HepG2 (cell line): Measurements from ENCODE around the gene RPL5. TPM values are rescaled to one million over a fixed set of nuclear protein-coding genes. Genes with fewer than 3 reads are reported as not detected.

ENCODE experiments used
- ATAC-seq: fragments of 200-7000 bp; cut with Tn5 transposase; 3 replicates; pipeline ENCODE4 v1.9.1; 2020; ENCODE audit warnings: mild to moderate bottlenecking, moderate library complexity
- BruUV-seq: library from RNA; stranded (reverse); fragments of 400-500 nt; replicated peaks from 2 replicates; lab custom pipeline; 2021; lab: Mats Ljungman, UMichigan
- CTCF ChIA-PET: fragments of 300-600 bp; formaldehyde crosslinking; extraction: SDS; loops from one replicate; lab custom pipeline; 2021; ENCODE audit warnings: low total read pairs, inconsistent platforms, low intra/inter-chr PET ratio; lab: Yijun Ruan, JAX
- POLR2A ChIA-PET: fragments of 350-600 bp; sonication (Branson Sonifier 250); formaldehyde crosslinking; loops from one replicate; lab custom pipeline; 2020; ENCODE audit warnings: antibody characterized with exemption, inconsistent platforms; lab: Yijun Ruan, JAX
- DNase-seq: peaks from one replicate; pipeline ENCODE4 v3.0.0-alpha.2; 2015; ENCODE audit warnings: low spot score
- FAIRE-seq: peaks from 3 replicates; lab custom pipeline; 2011; peaks lifted over from hg19 to GRCh38; lab: Jason Lieb, UNC
- H2AFZ ChIP-seq: one replicate; pipeline ENCODE4 v1.6.1; 2011; ENCODE audit warnings: low read length, inconsistent platforms
- H3K27ac ChIP-seq: fragments of 300-600 bp; 3 replicates; pipeline ENCODE4 v1.8.0; 2011; ENCODE audit warnings: mixed run types, mild to moderate bottlenecking, mixed read lengths, low read length, inconsistent platforms; ENCODE audit not compliant: insufficient read depth; ENCODE audit errors: extremely low read length
- H3K27me3 ChIP-seq, 2 experiments: fragments of 200-600 bp in 1 of 2; 2 replicates in 1 of 2; 3 replicates in 1 of 2; pipeline versions ENCODE4 v1.6.0 to v1.8.0; 2011; ENCODE audit warnings: low read length in 2 of 2, mild to moderate bottlenecking in 2 of 2, moderate library complexity in 2 of 2, inconsistent platforms in 1 of 2; ENCODE audit not compliant: insufficient read depth in 2 of 2, control insufficient read depth in 1 of 2
- H3K36me3 ChIP-seq, 2 experiments: fragments of 200-600 bp in 1 of 2; replicated peaks in 1 of 2; 2 replicates in 1 of 2; 3 replicates in 1 of 2; pipeline versions ENCODE4 v1.5.1 to v1.8.0; 2011; ENCODE audit warnings: low read length in 2 of 2, inconsistent platforms in 1 of 2; ENCODE audit not compliant: insufficient read depth in 2 of 2, control insufficient read depth in 1 of 2
- H3K4me1 ChIP-seq: 2 replicates; pipeline ENCODE4 v1.5.1; 2012; ENCODE audit warnings: low read length, inconsistent platforms; ENCODE audit not compliant: insufficient read depth
- H3K4me2 ChIP-seq: 2 replicates; pipeline ENCODE4 v1.6.0; 2011; ENCODE audit warnings: low read depth, low read length, inconsistent platforms
- H3K4me3 ChIP-seq, 3 experiments: fragments of 200-600 bp in 1 of 3; sonication (generic), shearing (Covaris generic) in 1 of 3; replicated peaks in 1 of 3; 2 replicates each; pipeline ENCODE4 v1.5.1; 2011 to 2016; ENCODE audit warnings: low read length in 3 of 3, inconsistent platforms in 2 of 3, low read depth in 2 of 3, mild to moderate bottlenecking in 2 of 3, control low read depth in 1 of 3, mixed read lengths in 1 of 3; ENCODE audit not compliant: insufficient read depth in 1 of 3
- H3K79me2 ChIP-seq: one replicate; pipeline ENCODE4 v1.6.1; 2011; ENCODE audit warnings: low read length, inconsistent platforms; ENCODE audit not compliant: insufficient read depth
- H3K9ac ChIP-seq: 2 replicates; pipeline ENCODE4 v1.6.0; 2011; ENCODE audit warnings: mild to moderate bottlenecking, low read depth, low read length, inconsistent platforms; ENCODE audit not compliant: insufficient read depth
- H3K9me3 ChIP-seq: 2 replicates; pipeline ENCODE4 v1.5.1; 2012; ENCODE audit warnings: mild to moderate bottlenecking, low read length
- H4K20me1 ChIP-seq: 2 replicates; pipeline ENCODE4 v1.6.0; 2011; ENCODE audit warnings: inconsistent platforms, mild to moderate bottlenecking, low read length, moderate library complexity; ENCODE audit not compliant: insufficient read depth
- CSRNP1 ChIP-seq: sonication (generic); formaldehyde crosslinking; IDR thresholded peaks from 2 replicates; pipeline ENCODE4 v1.8.1; 2023; ENCODE audit warnings: mild to moderate bottlenecking, missing genetic modification reagents
- KLF13 ChIP-seq: sonication (generic); formaldehyde crosslinking; IDR thresholded peaks from 2 replicates; pipeline ENCODE4 v1.4.0; 2020; ENCODE audit warnings: mild to moderate bottlenecking, missing genetic modification reagents
- NFIB ChIP-seq: sonication (generic); formaldehyde crosslinking; IDR thresholded peaks from 2 replicates; pipeline ENCODE4 v1.9.0; 2021; ENCODE audit warnings: missing genetic modification reagents, mild to moderate bottlenecking, borderline replicate concordance
- SIN3A ChIP-seq: IDR thresholded peaks from 2 replicates; pipeline ENCODE4 v1.6.1; 2011; ENCODE audit warnings: low read depth, mild to moderate bottlenecking, control low read depth, low read length, borderline replicate concordance
- STAG1 ChIP-seq: sonication (generic); formaldehyde crosslinking; IDR thresholded peaks from 2 replicates; pipeline ENCODE4 v1.4.0; 2020; ENCODE audit warnings: missing genetic modification reagents
- TAF15 ChIP-seq: fragments of 200-400 bp; formaldehyde crosslinking; IDR thresholded peaks from one replicate; pipeline ENCODE4 v1.6.1; 2018; ENCODE audit warnings: mild to moderate bottlenecking, low read depth, low read length; ENCODE audit not compliant: poor library complexity, severe bottlenecking
- ZNF350 ChIP-seq: sonication (generic); formaldehyde crosslinking; IDR thresholded peaks from 2 replicates; pipeline ENCODE4 v1.4.0; 2020; ENCODE audit warnings: mild to moderate bottlenecking, low read depth, missing genetic modification reagents, borderline replicate concordance
- ZNF772 ChIP-seq: sonication (generic); formaldehyde crosslinking; IDR thresholded peaks from 2 replicates; pipeline ENCODE4 v1.5.0; 2020; ENCODE audit warnings: mild to moderate bottlenecking, missing genetic modification reagents
- ZNF784 ChIP-seq: sonication (generic); formaldehyde crosslinking; IDR thresholded peaks from 2 replicates; pipeline ENCODE4 v1.5.1; 2020; ENCODE audit warnings: missing genetic modification reagents, mild to moderate bottlenecking, borderline replicate concordance
- WGBS: methylation state at CpG from one replicate; pipeline ENCODE4 v1.1.6; 2017; ENCODE audit warnings: low lambda C conversion rate; 5-methylcytosine and 5-hydroxymethylcytosine counted together
- in situ Hi-C: cut with HindIII; loops from 2 replicates; pipeline ENCODE4 v1.10.0; 2017; ENCODE audit warnings: low pct_unique_long_range_greater_than_20kb; ENCODE audit not compliant: extremely low pct_ligation_motif_present
- intact Hi-C: fragments of 100-400 bp; cut with micrococcal nuclease; formaldehyde crosslinking; loops from one replicate; pipeline ENCODE4 v1.10.0; 2022; ENCODE audit not compliant: unreplicated experiment
- polyA plus RNA-seq, 8 experiments: library from polyadenylated mRNA; depleted of rRNA in 3 of 8; stranded (reverse) in 7 of 8; unstranded in 1 of 8; fragments of >200 nt; fragmentation: Illumina TruSeq in 4 of 8; extraction: Trizol in 4 of 8; gene quantifications; 2 replicates each; pipeline versions ENCODE4 v1.2.1 to v1.2.3, GENCODE V29; 2011 to 2016; ENCODE audit warnings: low read depth in 4 of 8, missing spikeins in 1 of 8, mixed read lengths in 1 of 8; ENCODE audit not compliant: insufficient read depth in 1 of 8
- total RNA-seq, 5 experiments: library from RNA; depleted of rRNA; stranded (reverse); fragments of >200 nt; fragmentation: Illumina TruSeq; extraction: Trizol; gene quantifications; 2 replicates each; pipeline ENCODE4 v1.2.3, GENCODE V29; 2016; ENCODE audit warnings: low read depth in 1 of 5
- TF ChIP-seq, protein P1 (sequence below): sonication (generic); formaldehyde crosslinking; IDR thresholded peaks from 2 replicates; pipeline ENCODE4 v1.4.0; 2020; ENCODE audit warnings: low read depth, mild to moderate bottlenecking, missing genetic modification reagents
- TF ChIP-seq, protein P2 (sequence below): sonication (generic); formaldehyde crosslinking; IDR thresholded peaks from 2 replicates; pipeline ENCODE4 v1.5.1; 2020; ENCODE audit warnings: missing genetic modification reagents, mild to moderate bottlenecking, borderline replicate concordance

RPL5 gene
- total and polyA plus RNA-seq, 2 of the 13 experiments (the other 11 are each of a cell fraction or from before 2014, with no cell fraction given): 2,304 to 2,520 TPM

DNA sequence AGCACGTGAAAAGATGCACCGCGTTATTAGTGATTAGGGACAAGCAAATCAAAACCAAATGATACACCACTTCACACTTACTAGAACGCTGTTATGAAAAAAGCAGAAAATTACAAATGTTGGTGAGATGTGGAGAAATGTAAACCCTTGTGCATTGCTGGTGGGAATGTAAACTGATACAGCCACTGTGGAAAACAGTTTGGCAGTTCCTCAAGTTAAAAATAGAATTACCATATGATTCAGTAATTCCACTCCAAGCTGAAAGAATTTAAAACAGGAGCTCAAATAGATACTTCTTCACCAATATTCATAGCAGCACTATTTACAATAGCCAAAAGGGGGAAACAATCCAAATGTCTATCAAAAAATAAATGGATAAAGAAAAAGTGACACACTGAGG is 36.7 kb upstream of the RPL5 start:
- POLR2A ChIA-PET: no interaction called here
- H3K79me2 ChIP-seq: no peaks in the 10 kb centered on the region
- DNase-seq: no peak
- no peaks in the 10 kb centered on the region for H3K36me3 ChIP-seq
- no peak for ATAC-seq
- H3K27ac ChIP-seq: no peak overlapping the region
- H3K4me1 ChIP-seq: peaks cover 12% of the 10 kb centered on the region
- no peak overlapping the region for H2AFZ ChIP-seq
- H3K9ac ChIP-seq: no peak overlapping the region
- BruUV-seq: no TSS peak
- H3K9me3 ChIP-seq: no peaks in the 10 kb centered on the region
- in situ Hi-C loops: no loop called here
- no peaks in the 10 kb centered on the region; a peak in 1 of 5 replicates for H3K27me3 ChIP-seq
- H4K20me1 ChIP-seq: no peaks in the 10 kb centered on the region
- no peak for FAIRE-seq
- intact Hi-C loops: no loop called here
- no peak overlapping the region for H3K4me2 ChIP-seq
- 79% methylated on average over 4 of the region's 4 CpGs for WGBS
- CTCF ChIA-PET: no interaction called here
- H3K4me3 ChIP-seq: no peak overlapping the region
- TF ChIP-seq ZNF350 (no peak), NFIB (no peak), STAG1 (CRISPR knock-in tag) (no peak), SIN3A (no peak), ZNF784 (no peak), ZNF772 (CRISPR knock-in tag) (no peak), CSRNP1 (CRISPR knock-in tag) (no peak), KLF13 (CRISPR knock-in tag) (no peak), TAF15 (no peak)
- TF ChIP-seq, protein P1, sequence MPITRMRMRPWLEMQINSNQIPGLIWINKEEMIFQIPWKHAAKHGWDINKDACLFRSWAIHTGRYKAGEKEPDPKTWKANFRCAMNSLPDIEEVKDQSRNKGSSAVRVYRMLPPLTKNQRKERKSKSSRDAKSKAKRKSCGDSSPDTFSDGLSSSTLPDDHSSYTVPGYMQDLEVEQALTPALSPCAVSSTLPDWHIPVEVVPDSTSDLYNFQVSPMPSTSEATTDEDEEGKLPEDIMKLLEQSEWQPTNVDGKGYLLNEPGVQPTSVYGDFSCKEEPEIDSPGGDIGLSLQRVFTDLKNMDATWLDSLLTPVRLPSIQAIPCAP (CRISPR knock-in tag): no peak
- TF ChIP-seq, protein P2, sequence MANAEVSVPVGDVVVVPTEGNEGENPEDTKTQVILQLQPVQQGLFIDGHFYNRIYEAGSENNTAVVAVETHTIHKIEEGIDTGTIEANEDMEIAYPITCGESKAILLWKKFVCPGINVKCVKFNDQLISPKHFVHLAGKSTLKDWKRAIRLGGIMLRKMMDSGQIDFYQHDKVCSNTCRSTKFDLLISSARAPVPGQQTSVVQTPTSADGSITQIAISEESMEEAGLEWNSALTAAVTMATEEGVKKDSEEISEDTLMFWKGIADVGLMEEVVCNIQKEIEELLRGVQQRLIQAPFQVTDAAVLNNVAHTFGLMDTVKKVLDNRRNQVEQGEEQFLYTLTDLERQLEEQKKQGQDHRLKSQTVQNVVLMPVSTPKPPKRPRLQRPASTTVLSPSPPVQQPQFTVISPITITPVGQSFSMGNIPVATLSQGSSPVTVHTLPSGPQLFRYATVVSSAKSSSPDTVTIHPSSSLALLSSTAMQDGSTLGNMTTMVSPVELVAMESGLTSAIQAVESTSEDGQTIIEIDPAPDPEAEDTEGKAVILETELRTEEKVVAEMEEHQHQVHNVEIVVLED: no peak
